Measurements from ENCODE around the gene HLA-DMB. TPM values are rescaled to one million over a fixed set of nuclear protein-coding genes. Genes with fewer than 3 reads are reported as not detected.

The HLA-DMB gene
- total RNA-seq, 4 donors from 2014 or later: 16.9 to 29.4 (median 22.4) TPM

DNA sequence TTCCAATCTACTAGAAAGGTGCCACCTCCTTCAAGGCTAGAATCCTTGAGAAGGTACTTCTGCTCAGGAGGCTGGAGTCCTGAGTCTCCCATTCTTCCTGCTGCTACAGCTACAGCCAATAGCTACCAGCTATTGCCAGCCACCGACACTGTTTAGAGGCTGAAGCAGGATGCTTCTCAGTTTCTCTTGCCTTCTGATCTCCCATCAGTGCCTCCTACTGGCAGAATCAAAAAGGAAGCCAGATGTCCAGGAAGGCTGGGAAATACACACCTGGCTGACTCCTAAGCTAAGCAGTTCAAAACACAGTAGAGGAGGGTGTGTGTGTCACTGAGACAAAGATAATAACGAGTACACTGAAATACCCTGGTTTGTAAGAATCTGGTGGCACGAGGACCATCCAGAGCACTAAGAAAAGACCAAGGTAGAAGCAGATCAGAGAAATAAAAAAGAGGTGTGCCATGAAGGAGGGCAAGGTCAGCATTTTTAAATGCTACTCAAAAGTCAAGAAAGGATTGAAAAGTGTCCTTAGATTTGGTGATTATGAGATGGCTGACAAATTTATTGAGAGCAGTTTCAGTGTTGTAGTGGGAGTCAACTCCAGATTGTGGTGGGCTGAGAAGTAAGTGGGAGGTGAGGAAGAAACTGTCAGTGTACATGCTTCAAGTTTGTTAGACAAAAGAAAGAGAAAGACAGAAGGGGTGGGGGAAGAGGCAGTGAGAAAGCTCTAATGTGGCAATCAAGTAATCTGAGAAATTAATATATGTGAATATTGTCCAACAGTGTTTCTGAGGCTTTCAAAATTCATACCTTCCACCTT is 14.4 kb upstream of the HLA-DMB start:
- Histone ChIP-seq H3K4me1 (peaks cover 0 to 6% of the 10 kb centered on the region in 2 donors), H3K27ac (no peak overlapping the region), H3K36me3 (no peaks in the 10 kb centered on the region), H3K27me3 (no peaks in the 10 kb centered on the region), H3K4me3 (no peak overlapping the region), H3K9me3 (no peaks in the 10 kb centered on the region)
- DNase-seq: no peak
- intact Hi-C loops (cut with DNase I; ENCODE audit: low total_unique reads): no loop called here
- TF ChIP-seq, protein P1, sequence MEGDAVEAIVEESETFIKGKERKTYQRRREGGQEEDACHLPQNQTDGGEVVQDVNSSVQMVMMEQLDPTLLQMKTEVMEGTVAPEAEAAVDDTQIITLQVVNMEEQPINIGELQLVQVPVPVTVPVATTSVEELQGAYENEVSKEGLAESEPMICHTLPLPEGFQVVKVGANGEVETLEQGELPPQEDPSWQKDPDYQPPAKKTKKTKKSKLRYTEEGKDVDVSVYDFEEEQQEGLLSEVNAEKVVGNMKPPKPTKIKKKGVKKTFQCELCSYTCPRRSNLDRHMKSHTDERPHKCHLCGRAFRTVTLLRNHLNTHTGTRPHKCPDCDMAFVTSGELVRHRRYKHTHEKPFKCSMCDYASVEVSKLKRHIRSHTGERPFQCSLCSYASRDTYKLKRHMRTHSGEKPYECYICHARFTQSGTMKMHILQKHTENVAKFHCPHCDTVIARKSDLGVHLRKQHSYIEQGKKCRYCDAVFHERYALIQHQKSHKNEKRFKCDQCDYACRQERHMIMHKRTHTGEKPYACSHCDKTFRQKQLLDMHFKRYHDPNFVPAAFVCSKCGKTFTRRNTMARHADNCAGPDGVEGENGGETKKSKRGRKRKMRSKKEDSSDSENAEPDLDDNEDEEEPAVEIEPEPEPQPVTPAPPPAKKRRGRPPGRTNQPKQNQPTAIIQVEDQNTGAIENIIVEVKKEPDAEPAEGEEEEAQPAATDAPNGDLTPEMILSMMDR (IDR thresholded peaks at IDR 0.05): no peak
- TF ChIP-seq POLR2A (IDR thresholded peaks at IDR 0.05): no peak

DNA sequence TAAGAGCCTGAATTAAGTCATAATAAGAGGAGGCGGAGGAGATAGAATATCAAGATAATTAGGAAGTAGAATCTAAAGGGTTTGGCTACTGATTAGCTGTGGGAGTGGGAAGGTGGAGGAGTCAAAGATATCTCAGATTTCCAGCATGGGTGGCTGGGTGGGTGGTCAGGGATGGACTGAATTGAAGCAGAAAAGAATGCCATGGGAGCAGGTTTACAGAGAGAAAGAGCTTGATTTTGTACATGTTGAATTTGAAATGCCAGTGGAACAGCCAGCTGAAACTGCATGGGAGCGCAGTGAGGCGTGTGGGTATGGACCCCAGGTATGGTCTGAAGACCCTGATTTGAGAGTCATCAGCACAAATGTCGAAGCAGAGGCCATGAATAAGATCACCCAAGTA is 13.4 kb upstream of the HLA-DMB start:
- H3K27me3 ChIP-seq: no peaks in the 10 kb centered on the region
- H3K9me3 ChIP-seq: no peaks in the 10 kb centered on the region
- intact Hi-C loops (cut with DNase I; ENCODE audit: low total_unique reads): no loop called here
- H3K36me3 ChIP-seq: no peaks in the 10 kb centered on the region
- no peak for DNase-seq
- no peak for TF ChIP-seq POLR2A (IDR thresholded peaks at IDR 0.05)
- TF ChIP-seq, protein P1 (IDR thresholded peaks at IDR 0.05): no peak
- peaks cover 0 to 6% of the 10 kb centered on the region in 2 donors for H3K4me1 ChIP-seq
- H3K27ac ChIP-seq: no peak overlapping the region
- no peak overlapping the region for H3K4me3 ChIP-seq

DNA sequence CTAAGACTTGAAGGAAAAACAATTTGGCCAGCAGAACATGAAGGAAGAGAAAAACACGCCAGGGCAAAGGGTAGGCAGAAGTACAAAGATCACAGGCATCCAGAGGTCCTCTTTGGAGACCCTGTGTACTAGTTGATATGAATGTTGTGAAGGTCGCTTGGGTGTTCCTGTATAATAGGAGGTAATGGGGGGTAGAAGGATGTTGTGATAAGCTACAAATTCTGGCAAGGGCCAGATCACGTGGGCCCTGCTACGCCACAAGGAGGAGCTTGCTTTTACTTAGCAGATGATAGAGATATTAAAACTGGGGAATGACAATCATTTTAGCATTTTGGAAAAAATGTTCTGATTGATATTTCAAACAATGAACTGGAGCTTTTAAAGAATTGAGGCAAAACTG is 12.9 kb upstream of the HLA-DMB start:
- intact Hi-C loops (cut with DNase I; ENCODE audit: low total_unique reads): no loop called here
- Histone ChIP-seq H3K9me3 (no peaks in the 10 kb centered on the region), H3K4me3 (no peak overlapping the region), H3K27ac (peak overlapping the region in 1 of 2 donors; percentile 69), H3K27me3 (no peaks in the 10 kb centered on the region), H3K4me1 (peaks cover 0 to 6% of the 10 kb centered on the region in 2 donors), H3K36me3 (no peaks in the 10 kb centered on the region)
- TF ChIP-seq POLR2A (IDR thresholded peaks at IDR 0.05): no peak
- TF ChIP-seq, protein P1 (IDR thresholded peaks at IDR 0.05): no peak
- DNase-seq: no peak

DNA sequence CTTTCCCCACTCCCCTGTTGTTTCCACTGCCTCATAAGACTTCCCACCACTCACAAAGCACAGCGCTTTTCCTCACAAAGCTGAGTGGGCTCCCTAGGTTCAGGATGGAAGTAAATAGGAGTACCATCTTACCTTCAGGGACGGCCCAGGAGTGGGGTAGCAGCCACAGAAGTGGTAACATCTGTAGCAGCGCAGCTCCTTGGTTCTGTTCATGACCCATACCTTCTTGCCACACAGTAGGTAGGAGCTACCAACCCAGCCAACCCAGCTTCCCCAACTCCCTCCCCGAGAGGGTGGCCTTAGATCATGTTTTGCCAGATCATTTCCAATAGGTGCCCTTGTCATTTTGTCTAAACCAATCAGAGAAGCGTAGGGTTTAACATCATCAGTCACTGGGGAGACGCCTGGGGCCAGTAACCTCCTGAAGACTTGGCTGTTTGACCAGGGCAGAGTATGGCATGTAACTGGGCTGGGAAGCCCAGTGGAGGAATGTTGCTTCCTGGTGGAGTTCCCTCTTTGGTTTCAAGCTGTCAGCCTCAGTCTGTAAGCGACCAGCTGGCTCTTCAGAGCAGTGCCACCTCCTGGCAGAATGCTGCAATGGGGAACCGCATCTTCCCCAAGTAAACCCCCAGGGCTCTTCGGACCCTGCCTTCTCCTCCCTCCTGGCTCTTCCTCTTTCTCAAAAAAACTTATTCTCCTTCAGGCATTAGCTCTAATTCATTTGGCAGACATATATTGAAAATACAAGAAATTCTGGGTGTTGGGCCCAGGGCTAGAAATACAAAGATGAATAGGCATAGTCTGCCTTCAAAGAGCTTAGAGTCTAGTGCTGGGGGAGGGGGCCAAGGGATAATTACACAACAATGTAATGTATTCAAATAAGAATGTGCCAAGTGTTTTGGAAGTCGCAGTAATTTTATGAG is 12.2 kb upstream of the HLA-DMB start, which contains the start of gene HLA-DMA:
Gene HLA-DMA, minus strand, starts transcription at position 281 of the 923 bp plus-strand sequence. Its CDS starts 61 bp downstream, at position 220.
- H3K9me3 ChIP-seq: no peaks in the 10 kb centered on the region
- no peaks in the 10 kb centered on the region for H3K27me3 ChIP-seq
- H3K4me1 ChIP-seq: peaks cover 0 to 6% of the 10 kb centered on the region in 2 donors
- H3K36me3 ChIP-seq: no peaks in the 10 kb centered on the region
- intact Hi-C loops (cut with DNase I; ENCODE audit: low total_unique reads): no loop called here
- peak; percentile 74 to 95 for TF ChIP-seq POLR2A (IDR thresholded peaks at IDR 0.05)
- TF ChIP-seq, protein P1 (IDR thresholded peaks at IDR 0.05): peak; percentile 59 to 86 (median 64)
- peak; percentile 66 to 84 for DNase-seq
- H3K4me3 ChIP-seq: peak within 1 kb of the TSS in 1 of 2 donors; percentile 4
- H3K27ac ChIP-seq: peak within 1 kb of the TSS; percentile 69

Measured in uterus (tissue), 4 donors.